Astrocyte of the cerebellum (primary cell): ENCODE measurements around the gene PDRG1.

Experiments used
- DNase-seq: peaks from one replicate; pipeline ENCODE4 v3.0.0-alpha.2; 2011; ENCODE audit warnings: low read depth
- H3K4me3 ChIP-seq: 2 replicates; pipeline ENCODE4 v1.5.1; 2011; ENCODE audit warnings: mild to moderate bottlenecking, low read depth, low read length, moderate library complexity
- CTCF ChIP-seq: IDR thresholded peaks from 2 replicates; pipeline ENCODE4 v1.5.1; 2012; ENCODE audit warnings: low read length, low read depth, moderate library complexity, mild to moderate bottlenecking; ENCODE audit errors: missing control alignments
- in situ Hi-C: cut with HindIII; loops from 2 replicates; pipeline ENCODE4 v1.10.0; 2017; ENCODE audit warnings: low sequenced_read_pairs

PDRG1 gene

GRCh38 chr20:31977080-31977479 is 25.2 kb upstream of the PDRG1 start:
- in situ Hi-C loops, result no loop called here
- no peak for DNase-seq
- no peak overlapping the region for H3K4me3 ChIP-seq
- TF ChIP-seq CTCF, result no peak

- in situ Hi-C loops, result no loop called here
These were observed 24.0 kb upstream of the PDRG1 start for GRCh38 chr20:31975874-31976273.

GRCh38 chr20:31974951-31975487 is 23.2 kb upstream of the PDRG1 start:
- no peak for TF ChIP-seq CTCF
- in situ Hi-C loops, result loop anchor here (5.0 kb wide), 1 partner anchor 67 kb away; no protein-coding TSS in a partner anchor

More at GRCh38 chr20:31975874-31976273, 24.0 kb upstream of the PDRG1 start:
- DNase-seq, result no peak
- H3K4me3 ChIP-seq, result no peak overlapping the region
- TF ChIP-seq CTCF, result no peak

GRCh38 chr20:31974296-31974695 is 22.4 kb upstream of the PDRG1 start:
- no peak overlapping the region for H3K4me3 ChIP-seq
- in situ Hi-C loops, result loop anchor here (5.0 kb wide), 1 partner anchor 68 kb away; no protein-coding TSS in a partner anchor
- TF ChIP-seq CTCF, result no peak
- DNase-seq, result no peak

More at GRCh38 chr20:31974951-31975487, 23.2 kb upstream of the PDRG1 start:
- no peak for DNase-seq
- H3K4me3 ChIP-seq, result no peak overlapping the region

GRCh38 chr20:31972471-31973021 is 20.7 kb upstream of the PDRG1 start:
- no peak overlapping the region for H3K4me3 ChIP-seq
- in situ Hi-C loops, result loop anchor here (5.0 kb wide), 1 partner anchor 70 kb away; no protein-coding TSS in a partner anchor
- no peak for DNase-seq
- no peak for TF ChIP-seq CTCF

GRCh38 chr20:31969991-31970390 is 18.1 kb upstream of the PDRG1 start:
- in situ Hi-C loops, result loop anchor here (5.0 kb wide), 1 partner anchor 72 kb away; no protein-coding TSS in a partner anchor
- no peak for TF ChIP-seq CTCF
- no peak overlapping the region for H3K4me3 ChIP-seq
- DNase-seq, result no peak
